HEK293 (cell line): ENCODE results near the gene SRMS.

Experiments used
- CTCF ChIA-PET: fragments of 350-600 bp; formaldehyde crosslinking; extraction: SDS; loops from one replicate; lab custom pipeline; 2021; ENCODE audit warnings: antibody characterized with exemption; lab: Yijun Ruan, JAX
- POLR2A ChIA-PET: fragments of 300-600 bp; formaldehyde crosslinking; extraction: SDS; loops from one replicate; lab custom pipeline; 2020; ENCODE audit warnings: antibody characterized with exemption, inconsistent platforms; lab: Yijun Ruan, JAX
- H3K27ac ChIP-seq: fragments of 200-500 bp; sonication (Bioruptor generic); 2 replicates; pipeline ENCODE4 v1.5.1; 2014; ENCODE audit warnings: low read depth, low read length, control low read depth, inconsistent platforms; ENCODE audit errors: extremely low read depth
- H3K36me3 ChIP-seq, 2 experiments: fragments of 200-500 bp in 1 of 2; sonication (Bioruptor generic) in 1 of 2; 1 replicate in 1 of 2; 2 replicates in 1 of 2; pipeline ENCODE4 v1.5.1; 2014 to 2017; ENCODE audit warnings: inconsistent platforms in 2 of 2, low read length in 2 of 2; ENCODE audit not compliant: control insufficient read depth in 2 of 2, insufficient read depth in 1 of 2
- H3K4me1 ChIP-seq: fragments of 200-500 bp; sonication (Bioruptor generic); 2 replicates; pipeline ENCODE4 v1.5.1; 2014; ENCODE audit warnings: mild to moderate bottlenecking, low read length, inconsistent platforms; ENCODE audit not compliant: control insufficient read depth, insufficient read depth
- H3K4me3 ChIP-seq: 2 replicates; pipeline ENCODE4 v1.5.1; 2011; ENCODE audit warnings: low read depth, mild to moderate bottlenecking, control low read depth, low read length, moderate library complexity
- H3K9me3 ChIP-seq: fragments of 200-500 bp; sonication (Bioruptor generic); 2 replicates; pipeline ENCODE4 v1.5.1; 2014; ENCODE audit warnings: low read depth, low read length, inconsistent platforms; ENCODE audit not compliant: control insufficient read depth, insufficient read depth
- BCL11B ChIP-seq: fragments of 450-650 bp; formaldehyde crosslinking; IDR thresholded peaks from 2 replicates; pipeline ENCODE4 v1.5.1; 2016; ENCODE audit warnings: low read depth, missing biosample characterization, missing genetic modification characterization
- KLF16 ChIP-seq: fragments of 450-650 bp; formaldehyde crosslinking; IDR thresholded peaks from 2 replicates; pipeline ENCODE4 v1.5.1; 2017; ENCODE audit warnings: missing biosample characterization, missing genetic modification characterization
- REPIN1 ChIP-seq: fragments of 450-650 bp; formaldehyde crosslinking; IDR thresholded peaks from 2 replicates; pipeline ENCODE4 v1.5.1; 2017; ENCODE audit warnings: missing biosample characterization, missing genetic modification characterization, low read depth
- ZBTB48 ChIP-seq: fragments of 450-650 bp; formaldehyde crosslinking; IDR thresholded peaks from 2 replicates; pipeline ENCODE4 v1.5.1; 2016; ENCODE audit warnings: missing biosample characterization, missing genetic modification characterization
- ZFP69B ChIP-seq: fragments of 450-650 bp; formaldehyde crosslinking; IDR thresholded peaks from 2 replicates; pipeline ENCODE4 v1.5.1; 2016; ENCODE audit warnings: missing biosample characterization, missing genetic modification characterization
- ZNF10 ChIP-seq: fragments of 450-650 bp; formaldehyde crosslinking; IDR thresholded peaks from 2 replicates; pipeline ENCODE4 v1.5.1; 2017; ENCODE audit warnings: missing biosample characterization, missing genetic modification characterization
- ZNF157 ChIP-seq: fragments of 450-650 bp; formaldehyde crosslinking; IDR thresholded peaks from 2 replicates; pipeline ENCODE4 v1.5.1; 2016; ENCODE audit warnings: missing biosample characterization, missing genetic modification characterization
- ZNF214 ChIP-seq: fragments of 450-650 bp; formaldehyde crosslinking; IDR thresholded peaks from 2 replicates; pipeline ENCODE4 v1.5.1; 2017; ENCODE audit warnings: missing biosample characterization, mild to moderate bottlenecking, missing genetic modification characterization, borderline replicate concordance
- ZNF221 ChIP-seq: fragments of 450-650 bp; formaldehyde crosslinking; IDR thresholded peaks from 2 replicates; pipeline ENCODE4 v1.5.1; 2017; ENCODE audit warnings: missing biosample characterization, missing genetic modification characterization, borderline replicate concordance
- ZNF324 ChIP-seq: fragments of 450-650 bp; formaldehyde crosslinking; IDR thresholded peaks from 2 replicates; pipeline ENCODE4 v1.5.1; 2016; ENCODE audit warnings: missing biosample characterization, missing genetic modification characterization
- ZNF366 ChIP-seq: fragments of 450-650 bp; formaldehyde crosslinking; conservative IDR thresholded peaks from 2 replicates; pipeline ENCODE4 v1.5.1; 2016; ENCODE audit warnings: missing biosample characterization, missing genetic modification characterization
- ZNF394 ChIP-seq: fragments of 450-650 bp; formaldehyde crosslinking; IDR thresholded peaks from 2 replicates; pipeline ENCODE4 v1.5.1; 2016; ENCODE audit warnings: missing biosample characterization, missing genetic modification characterization, mild to moderate bottlenecking, moderate library complexity, borderline replicate concordance
- ZNF404 ChIP-seq: fragments of 450-650 bp; formaldehyde crosslinking; IDR thresholded peaks from 2 replicates; pipeline ENCODE4 v1.5.1; 2017; ENCODE audit warnings: missing biosample characterization, missing genetic modification characterization
- ZNF600 ChIP-seq: fragments of 450-650 bp; formaldehyde crosslinking; IDR thresholded peaks from 2 replicates; pipeline ENCODE4 v1.5.1; 2016; ENCODE audit warnings: missing biosample characterization, missing genetic modification characterization
- ZNF664 ChIP-seq: fragments of 450-650 bp; formaldehyde crosslinking; IDR thresholded peaks from 2 replicates; pipeline ENCODE4 v1.5.1; 2016; ENCODE audit warnings: missing biosample characterization, missing genetic modification characterization
- ZNF768 ChIP-seq: fragments of 450-650 bp; formaldehyde crosslinking; IDR thresholded peaks from 2 replicates; pipeline ENCODE4 v1.5.1; 2018; ENCODE audit warnings: missing biosample characterization, mild to moderate bottlenecking, missing genetic modification characterization
- ZNF837 ChIP-seq: fragments of 450-650 bp; formaldehyde crosslinking; IDR thresholded peaks from 2 replicates; pipeline ENCODE4 v1.5.1; 2016; ENCODE audit warnings: missing biosample characterization, missing genetic modification characterization
- TF ChIP-seq, protein P1 (sequence below): sonication (generic); formaldehyde crosslinking; IDR thresholded peaks from 2 replicates; pipeline ENCODE4 v1.8.1; 2022; ENCODE audit warnings: mild to moderate bottlenecking, moderate library complexity, missing genetic modification reagents
- TF ChIP-seq, protein P2 (sequence below): fragments of 450-650 bp; formaldehyde crosslinking; IDR thresholded peaks from 2 replicates; pipeline ENCODE4 v1.5.1; 2016; ENCODE audit warnings: missing biosample characterization, missing genetic modification characterization
- TF ChIP-seq, protein P3 (sequence below): fragments of 450-650 bp; formaldehyde crosslinking; IDR thresholded peaks from 2 replicates; pipeline ENCODE4 v1.5.1; 2016; ENCODE audit warnings: missing biosample characterization, missing genetic modification characterization

The SRMS gene

DNA sequence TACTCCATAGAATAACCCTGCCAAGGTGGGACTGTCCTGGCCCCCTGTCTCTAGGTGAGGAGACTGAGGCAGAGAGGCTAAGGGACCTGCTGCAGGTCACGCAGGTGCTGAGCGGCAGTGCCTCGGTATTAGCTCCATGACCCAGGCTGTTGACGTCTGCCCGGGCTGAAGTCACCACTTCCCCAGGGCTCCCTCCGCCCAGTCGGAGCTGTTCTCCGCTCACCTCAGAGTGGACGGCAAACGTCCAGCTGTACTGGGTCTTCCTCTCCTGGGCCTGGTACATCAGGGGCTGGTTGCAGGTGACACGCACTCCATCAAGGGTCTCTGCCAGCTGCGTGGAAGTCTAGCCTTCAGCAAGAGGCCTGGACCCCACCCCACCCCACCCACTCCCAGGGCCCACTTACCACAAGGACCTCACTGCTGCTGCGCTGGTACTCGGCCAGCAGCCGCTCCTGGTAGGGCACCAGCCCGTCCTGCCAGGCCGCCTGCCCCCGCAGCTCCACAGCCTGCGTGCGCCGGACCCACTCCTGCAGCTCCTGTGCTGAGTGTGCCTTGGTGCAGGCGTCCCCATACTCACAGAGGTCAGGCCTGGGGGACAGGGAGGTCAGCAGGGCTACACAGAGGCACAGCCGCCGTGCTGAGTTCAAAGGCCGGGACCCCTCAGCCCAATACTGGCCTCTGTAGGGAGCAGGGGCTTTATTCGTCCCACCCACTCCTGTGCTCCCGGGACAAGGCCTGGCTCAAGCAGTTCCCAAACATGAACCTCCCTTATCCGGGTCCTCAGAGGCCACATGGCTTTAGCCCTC, 22.9 kb upstream of the SRMS start:
- Histone ChIP-seq H3K4me1 (0 out of 2 replicates have a peak, but pooled peaks cover 3% of the 10 kb centered on the region), H3K36me3 (peaks cover 0 to 7% of the 10 kb centered on the region in 2 experiments; a peak in 1 of 3 replicates), H3K4me3 (no peak overlapping the region), H3K27ac (no peak overlapping the region), H3K9me3 (no peaks in the 10 kb centered on the region)
- peak; percentile 47 for TF ChIP-seq ZNF600 (tag by site-specific recombination)
- TF ChIP-seq ZFP69B (tag by site-specific recombination): no peak
- CTCF ChIA-PET: interaction anchor here (0.6 kb wide), 1 partner anchor 8 kb away, joined by 3 read pairs; no protein-coding TSS in a partner anchor
- POLR2A ChIA-PET: interaction anchor here (0.9 to 1.0 kb wide), 2 partner anchors 21 to 88 kb away, joined by 3 read pairs; partner anchors contain the start of gene RTEL1

DNA sequence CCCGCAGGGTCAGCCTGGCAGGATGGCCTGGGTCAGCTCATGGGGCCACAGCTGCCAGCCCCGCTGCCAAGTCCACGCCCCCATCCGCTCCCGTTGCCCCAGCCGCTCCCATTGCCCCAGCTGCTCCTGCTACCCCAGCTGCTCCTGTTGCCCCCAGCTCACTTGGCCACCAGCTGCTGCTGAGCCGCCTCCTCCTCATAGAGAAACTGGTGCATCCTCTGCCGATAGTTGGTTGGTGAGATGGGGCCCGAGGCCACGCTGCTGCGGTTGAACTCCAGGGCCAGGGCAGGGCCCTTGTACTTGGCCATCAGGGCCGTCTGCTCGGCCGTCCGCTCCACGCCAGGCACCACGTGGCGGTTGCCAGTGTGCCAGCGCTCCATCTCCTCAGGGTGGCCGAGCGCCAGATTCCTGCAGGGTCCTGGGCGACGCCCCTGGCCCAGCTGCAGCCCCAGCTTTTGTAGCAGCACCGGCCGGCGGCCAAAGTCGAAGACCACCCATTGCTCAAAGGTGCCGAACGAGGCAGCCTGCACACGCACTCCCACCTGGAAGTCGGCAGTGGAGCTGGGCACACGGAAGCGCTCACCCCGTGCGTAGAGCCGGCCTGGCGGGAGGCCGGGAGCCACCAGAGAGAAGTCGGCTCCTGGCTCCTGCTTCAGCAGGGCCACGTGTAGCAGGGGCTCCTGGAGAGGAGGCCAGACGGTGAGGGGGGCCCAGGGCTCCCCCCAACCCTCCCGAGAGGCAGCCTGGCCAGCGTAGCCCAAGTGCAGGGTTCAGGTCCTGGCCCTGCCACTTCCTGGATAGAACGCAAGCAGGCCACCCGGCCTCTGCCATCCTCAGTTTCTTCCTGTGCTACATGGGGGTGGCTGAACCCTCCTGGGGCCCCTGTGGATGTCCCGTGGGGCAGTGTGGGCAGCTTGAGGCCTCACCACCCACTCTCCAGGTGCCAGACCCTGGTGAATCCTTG, 21.7 kb upstream of the SRMS start:
- POLR2A ChIA-PET: interaction anchor here (1.4 kb wide), 1 partner anchor 23 kb away, joined by 3 read pairs; no protein-coding TSS in a partner anchor
- Histone ChIP-seq H3K4me1 (no peaks in the 10 kb centered on the region), H3K9me3 (no peaks in the 10 kb centered on the region), H3K27ac (no peak overlapping the region)
- TF ChIP-seq REPIN1 (no peak), ZNF10 (tag by site-specific recombination) (no peak), ZNF157 (tag by site-specific recombination) (no peak), ZNF394 (tag by site-specific recombination) (peak; percentile 93)
- TF ChIP-seq, protein P1, sequence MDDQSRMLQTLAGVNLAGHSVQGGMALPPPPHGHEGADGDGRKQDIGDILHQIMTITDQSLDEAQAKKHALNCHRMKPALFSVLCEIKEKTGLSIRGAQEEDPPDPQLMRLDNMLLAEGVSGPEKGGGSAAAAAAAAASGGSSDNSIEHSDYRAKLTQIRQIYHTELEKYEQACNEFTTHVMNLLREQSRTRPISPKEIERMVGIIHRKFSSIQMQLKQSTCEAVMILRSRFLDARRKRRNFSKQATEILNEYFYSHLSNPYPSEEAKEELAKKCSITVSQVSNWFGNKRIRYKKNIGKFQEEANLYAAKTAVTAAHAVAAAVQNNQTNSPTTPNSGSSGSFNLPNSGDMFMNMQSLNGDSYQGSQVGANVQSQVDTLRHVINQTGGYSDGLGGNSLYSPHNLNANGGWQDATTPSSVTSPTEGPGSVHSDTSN (CRISPR knock-in tag): no peak
- TF ChIP-seq, protein P2, sequence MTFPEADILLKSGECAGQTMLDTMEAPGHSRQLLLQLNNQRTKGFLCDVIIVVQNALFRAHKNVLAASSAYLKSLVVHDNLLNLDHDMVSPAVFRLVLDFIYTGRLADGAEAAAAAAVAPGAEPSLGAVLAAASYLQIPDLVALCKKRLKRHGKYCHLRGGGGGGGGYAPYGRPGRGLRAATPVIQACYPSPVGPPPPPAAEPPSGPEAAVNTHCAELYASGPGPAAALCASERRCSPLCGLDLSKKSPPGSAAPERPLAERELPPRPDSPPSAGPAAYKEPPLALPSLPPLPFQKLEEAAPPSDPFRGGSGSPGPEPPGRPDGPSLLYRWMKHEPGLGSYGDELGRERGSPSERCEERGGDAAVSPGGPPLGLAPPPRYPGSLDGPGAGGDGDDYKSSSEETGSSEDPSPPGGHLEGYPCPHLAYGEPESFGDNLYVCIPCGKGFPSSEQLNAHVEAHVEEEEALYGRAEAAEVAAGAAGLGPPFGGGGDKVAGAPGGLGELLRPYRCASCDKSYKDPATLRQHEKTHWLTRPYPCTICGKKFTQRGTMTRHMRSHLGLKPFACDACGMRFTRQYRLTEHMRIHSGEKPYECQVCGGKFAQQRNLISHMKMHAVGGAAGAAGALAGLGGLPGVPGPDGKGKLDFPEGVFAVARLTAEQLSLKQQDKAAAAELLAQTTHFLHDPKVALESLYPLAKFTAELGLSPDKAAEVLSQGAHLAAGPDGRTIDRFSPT (tag by site-specific recombination): peak; percentile 55; the same call in 1 of the 2 replicates
- TF ChIP-seq, all 188 proteins: peak for 2
- CTCF ChIA-PET: no interaction called here
- H3K4me3 ChIP-seq: no peak overlapping the region
- H3K36me3 ChIP-seq: peaks cover 0 to 14% of the 10 kb centered on the region in 2 experiments; a peak in 1 of 3 replicates

DNA sequence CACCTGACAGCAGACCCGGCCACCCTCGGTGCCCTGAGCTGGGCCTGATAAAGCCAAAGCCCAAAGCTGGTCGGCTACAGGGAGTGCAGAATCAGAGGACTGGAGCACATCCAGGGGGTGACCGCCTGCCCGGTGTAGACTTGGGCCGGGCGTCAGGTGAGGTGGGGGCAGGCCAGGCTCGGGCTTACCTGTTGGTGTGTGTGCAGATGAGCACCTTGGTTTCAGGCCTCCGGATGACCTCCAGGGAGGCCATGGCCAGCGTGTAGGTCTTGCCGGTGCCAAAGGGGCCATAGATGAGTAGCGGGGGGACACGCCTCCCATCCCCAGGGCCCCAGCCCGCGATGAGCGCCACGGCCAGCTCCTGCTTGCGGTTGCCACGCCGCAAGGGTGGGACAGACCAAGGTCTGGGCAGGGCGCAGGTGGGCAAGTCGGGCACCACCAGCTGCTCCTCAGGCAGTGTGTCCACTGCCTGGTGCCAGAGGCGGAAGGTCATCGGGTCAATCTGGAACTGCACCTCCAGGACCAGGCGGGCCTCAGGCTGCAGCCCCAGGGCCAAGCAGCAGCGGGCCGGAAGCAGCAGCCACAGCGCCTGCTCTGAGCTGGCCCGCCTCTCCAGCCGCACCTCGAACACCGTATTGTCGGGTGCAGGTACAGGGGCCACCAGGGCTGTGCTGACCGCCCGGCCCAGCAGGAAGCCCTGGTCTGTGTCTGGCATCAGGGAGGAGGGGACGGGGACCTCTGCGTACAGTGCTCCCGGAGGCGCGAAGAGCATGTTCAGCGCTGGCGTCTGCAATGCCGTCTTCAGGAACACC, 20.8 kb upstream of the SRMS start:
- Histone ChIP-seq H3K4me3 (no peak overlapping the region), H3K4me1 (no peaks in the 10 kb centered on the region), H3K27ac (no peak overlapping the region), H3K9me3 (no peaks in the 10 kb centered on the region), H3K36me3 (peaks cover 0 to 21% of the 10 kb centered on the region in 2 experiments; a peak in 1 of 3 replicates)
- CTCF ChIA-PET: no interaction called here
- TF ChIP-seq ZNF664 (tag by site-specific recombination) (no peak), ZNF214 (tag by site-specific recombination) (no peak), ZNF221 (tag by site-specific recombination) (no peak), ZBTB48 (no peak), ZNF366 (tag by site-specific recombination) (no peak), BCL11B (tag by site-specific recombination) (no peak), ZNF404 (tag by site-specific recombination) (no peak), ZNF837 (tag by site-specific recombination) (no peak), KLF16 (tag by site-specific recombination) (no peak), ZNF324 (tag by site-specific recombination) (no peak), ZNF768 (no peak)
- TF ChIP-seq, protein P3, sequence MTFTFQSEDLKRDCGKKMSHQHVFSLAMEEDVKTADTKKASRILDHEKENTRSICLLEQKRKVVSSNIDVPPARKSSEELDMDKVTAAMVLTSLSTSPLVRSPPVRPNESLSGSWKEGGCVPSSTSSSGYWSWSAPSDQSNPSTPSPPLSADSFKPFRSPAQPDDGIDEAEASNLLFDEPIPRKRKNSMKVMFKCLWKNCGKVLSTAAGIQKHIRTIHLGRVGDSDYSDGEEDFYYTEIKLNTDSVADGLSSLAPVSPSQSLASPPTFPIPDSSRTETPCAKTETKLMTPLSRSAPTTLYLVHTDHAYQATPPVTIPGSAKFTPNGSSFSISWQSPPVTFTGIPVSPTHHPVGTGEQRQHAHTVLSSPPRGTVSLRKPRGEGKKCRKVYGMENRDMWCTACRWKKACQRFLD: no peak
- POLR2A ChIA-PET: interaction anchor here (1.4 kb wide), 1 partner anchor 22 kb away, joined by 3 read pairs; no protein-coding TSS in a partner anchor
